Effector memory CD8-positive, alpha-beta T cell (primary cell): ENCODE data around the gene SSX2B.
"Not testable (repeated sequence)": the region's sequence is repeated elsewhere in the genome, so short reads cannot be mapped to it uniquely, and the experiment has no call there.

Experiments used
- ATAC-seq: fragments of 150-1000 bp; cut with Tn5 transposase; replicated peaks from 2 replicates; pipeline ENCODE4 v1.10.0; 2021; ENCODE audit warnings: mild to moderate bottlenecking, moderate library complexity
- DNase-seq, 3 experiments: peaks; one replicate each; pipeline ENCODE4 v3.0.0; 2021
- H3K27ac Mint-ChIP-seq, 2 donors: one replicate each; pipeline ENCODE4 v1.8.0; 2022; ENCODE audit warnings: mild to moderate bottlenecking in 2 of 2, mixed read lengths in 2 of 2, moderate library complexity in 2 of 2
- H3K27me3 Mint-ChIP-seq, 2 donors: one replicate each; pipeline ENCODE4 v1.8.0; 2022; ENCODE audit warnings: mixed read lengths in 2 of 2
- H3K36me3 Mint-ChIP-seq: one replicate; pipeline ENCODE4 v1.8.0; 2022; ENCODE audit warnings: mild to moderate bottlenecking, moderate library complexity, mixed read lengths; ENCODE audit not compliant: insufficient read depth
- H3K4me1 Mint-ChIP-seq, 2 donors: one replicate each; pipeline ENCODE4 v1.8.0; 2022; ENCODE audit warnings: low read depth in 2 of 2, mixed read lengths in 2 of 2
- H3K4me3 Mint-ChIP-seq, 2 donors: one replicate each; pipeline ENCODE4 v1.8.0; 2022; ENCODE audit warnings: mild to moderate bottlenecking in 2 of 2, mixed read lengths in 2 of 2, moderate library complexity in 2 of 2
- H3K9me3 Mint-ChIP-seq, 2 donors: one replicate each; pipeline ENCODE4 v1.8.0; 2022; ENCODE audit warnings: mixed read lengths in 2 of 2
- total RNA-seq, 9 experiments: gene quantifications; one replicate each; lab custom pipeline; 2026; lab: John Stamatoyannopoulos, UW

Gene SSX2B, protein sequence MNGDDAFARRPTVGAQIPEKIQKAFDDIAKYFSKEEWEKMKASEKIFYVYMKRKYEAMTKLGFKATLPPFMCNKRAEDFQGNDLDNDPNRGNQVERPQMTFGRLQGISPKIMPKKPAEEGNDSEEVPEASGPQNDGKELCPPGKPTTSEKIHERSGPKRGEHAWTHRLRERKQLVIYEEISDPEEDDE
- 0 to 0.06 (median 0) reads per million in 9 experiments for total RNA-seq

GRCh38 chrX:52750952-52751351 lies at the start of gene SSX2B:
Gene SSX2B (plus strand): TSS chrX:52751252. CDS start chrX:52752681, 1,429 bp downstream.
- not testable (repeated sequence) for H3K27ac Mint-ChIP-seq, H3K9me3 Mint-ChIP-seq, ATAC-seq, H3K4me3 Mint-ChIP-seq, H3K36me3 Mint-ChIP-seq, H3K27me3 Mint-ChIP-seq, DNase-seq, H3K4me1 Mint-ChIP-seq

DNA sequence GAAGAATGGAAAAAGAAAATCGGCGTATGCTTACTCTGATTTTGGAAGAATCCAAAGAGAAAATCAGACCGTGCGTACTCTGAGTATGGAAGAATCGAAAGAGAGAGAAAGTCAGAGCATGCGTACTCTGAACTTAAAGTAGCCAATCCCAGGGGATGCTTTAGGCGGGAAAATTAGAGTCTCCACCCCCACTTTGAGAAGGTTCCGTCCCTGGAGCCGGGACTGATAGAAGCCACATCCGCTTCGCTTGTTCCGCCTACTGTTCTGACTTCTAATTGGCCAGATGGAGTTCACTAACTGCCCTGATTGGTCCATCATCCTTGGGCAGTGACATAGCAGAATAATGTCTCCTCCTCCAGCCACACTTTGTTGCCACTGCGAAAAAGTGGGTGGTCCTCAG lies 44.0 kb upstream of the SSX2B start, which contains the start of gene SSX2:
SSX2 (minus strand) TSS at position 101 of the 400 bp plus-strand sequence. CDS start 1,429 bp downstream, outside the sequence.
- DNase-seq, H3K27ac Mint-ChIP-seq, H3K36me3 Mint-ChIP-seq, H3K27me3 Mint-ChIP-seq, H3K4me1 Mint-ChIP-seq, ATAC-seq, H3K9me3 Mint-ChIP-seq, H3K4me3 Mint-ChIP-seq: not testable (repeated sequence)

DNA sequence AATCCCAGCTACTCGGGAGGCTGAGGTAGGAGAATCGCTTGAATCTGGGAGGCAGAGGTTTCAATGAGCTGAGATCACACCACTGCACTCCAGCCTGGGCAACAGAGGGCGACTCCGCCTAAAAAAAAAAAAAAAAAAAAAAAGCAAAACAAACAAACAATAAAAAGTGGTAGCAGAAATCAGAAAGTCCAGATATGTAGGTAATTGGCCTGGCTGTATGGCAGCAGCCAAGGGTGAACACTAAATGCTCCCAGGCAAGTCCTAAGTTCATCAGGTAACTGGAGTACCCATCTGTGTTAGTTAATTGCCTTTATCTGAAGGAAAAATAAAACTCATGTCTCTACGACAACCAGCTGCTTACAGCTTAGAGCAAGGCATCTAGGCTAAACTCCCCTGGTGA lies 14.9 kb downstream of the SSX2B start:
- not testable (repeated sequence) for H3K9me3 Mint-ChIP-seq, H3K27ac Mint-ChIP-seq, H3K27me3 Mint-ChIP-seq

DNA sequence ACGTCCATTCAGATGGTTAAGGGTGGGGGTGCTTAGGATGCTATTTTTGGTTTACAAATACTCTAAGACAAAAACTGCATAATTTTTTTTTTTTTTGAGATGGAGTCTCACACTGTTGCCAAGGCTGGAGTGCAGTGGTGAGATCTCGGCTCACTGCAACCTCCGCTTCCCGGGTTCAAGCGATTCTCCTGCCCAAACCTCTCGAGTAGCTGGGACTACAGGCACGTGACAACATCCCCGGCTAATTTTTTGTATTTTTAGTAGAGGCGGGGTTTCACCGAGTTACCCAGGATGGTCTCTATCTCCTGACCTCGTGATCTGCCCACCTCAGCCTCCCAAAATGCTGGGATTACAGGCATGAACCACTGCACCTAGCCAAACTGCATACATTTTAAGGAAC lies 22.5 kb downstream of the SSX2B start:
- H3K27ac Mint-ChIP-seq, H3K4me3 Mint-ChIP-seq, H3K9me3 Mint-ChIP-seq, H3K4me1 Mint-ChIP-seq, DNase-seq, ATAC-seq, H3K27me3 Mint-ChIP-seq, H3K36me3 Mint-ChIP-seq: not testable (repeated sequence)

More for the DNA sequence above, 14.9 kb downstream of the SSX2B start:
- H3K4me1 Mint-ChIP-seq, DNase-seq, H3K36me3 Mint-ChIP-seq, ATAC-seq, H3K4me3 Mint-ChIP-seq: not testable (repeated sequence)

DNA sequence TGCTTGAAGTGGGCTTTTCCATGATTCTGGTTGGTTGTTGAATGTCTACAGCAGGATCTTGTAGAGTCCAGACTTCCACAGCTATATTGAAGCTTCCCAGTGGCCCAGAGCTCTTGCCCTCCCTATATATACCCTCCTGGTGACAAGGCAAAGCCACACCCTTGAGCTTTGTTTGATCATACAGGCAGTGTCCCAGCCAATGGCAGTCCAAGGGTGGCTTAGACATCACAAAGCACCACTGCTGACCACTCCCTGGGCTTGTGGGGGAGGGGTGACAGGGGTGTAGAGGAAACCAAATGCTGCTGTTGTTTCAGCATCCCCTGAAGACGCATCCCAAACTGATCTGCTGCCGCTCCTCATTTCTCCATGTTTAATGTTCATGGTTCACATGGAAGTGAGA lies 46.3 kb downstream of the SSX2B start, which contains the start of gene SPANXN5:
SPANXN5 (minus strand) TSS at position 101 of the 400 bp plus-strand sequence; CDS start at position 22, 79 bp downstream.
- not testable (repeated sequence) for H3K4me3 Mint-ChIP-seq, ATAC-seq

GRCh38 chrX:52804876-52805275 lies 53.8 kb downstream of the SSX2B start:
- not testable (repeated sequence) for H3K27ac Mint-ChIP-seq, H3K4me1 Mint-ChIP-seq, DNase-seq, H3K4me3 Mint-ChIP-seq, H3K36me3 Mint-ChIP-seq, H3K9me3 Mint-ChIP-seq, ATAC-seq
- peaks cover 9 to 29% of the 10 kb centered on the region in 2 donors for H3K27me3 Mint-ChIP-seq

More for the DNA sequence above, 46.3 kb downstream of the SSX2B start, which contains the start of gene SPANXN5:
- not testable (repeated sequence) for H3K9me3 Mint-ChIP-seq, H3K4me1 Mint-ChIP-seq, H3K36me3 Mint-ChIP-seq, H3K27ac Mint-ChIP-seq, DNase-seq
- peaks cover 22% of the 10 kb centered on the region in 2 donors for H3K27me3 Mint-ChIP-seq
